Measurements from ENCODE around the gene POMC. TPM values are rescaled to one million over a fixed set of nuclear protein-coding genes. Genes with fewer than 3 reads are reported as not detected.
"Not testable (repeated sequence)": the region's sequence is repeated elsewhere in the genome, so short reads cannot be mapped to it uniquely, and the experiment has no call there.

POMC gene
- total and polyA plus RNA-seq, 7 experiments from 2014 or later: 3.5 to 10.1 (median 4.3) TPM

GRCh38 chr2:25162061-25162460 is 6.3 kb downstream of the POMC start:
- DNase-seq; H3K4me1 ChIP-seq (ENCODE audit: control insufficient read depth in 2 of 2, insufficient read depth in 2 of 2, low read length in 2 of 2); ATAC-seq; H3K27me3 ChIP-seq (ENCODE audit: control insufficient read depth in 2 of 2, insufficient read depth in 2 of 2, low read length in 2 of 2); H3K36me3 Mint-ChIP-seq; H3K36me3 ChIP-seq (ENCODE audit: control insufficient read depth in 2 of 3, insufficient read depth in 3 of 3, low read length in 3 of 3); H3K9me3 Mint-ChIP-seq; CTCF ChIA-PET; H3K9me3 ChIP-seq (ENCODE audit: control insufficient read depth in 2 of 3, low read length in 3 of 3); intact Hi-C loops (cut with micrococcal nuclease): not testable (repeated sequence)
- Mint-ChIP-seq H3K27me3 (peaks cover 0 to 34% (median 8%) of the 10 kb centered on the region in 5 donors), H3K4me3 (peak overlapping the region; percentile 32 to 80 (median 62)), H3K4me1 (peaks cover 12 to 38% (median 26%) of the 10 kb centered on the region in 7 donors), H3K27ac (peak overlapping the region in 7 of 9 donors; percentile 18 to 77 (median 46))
- POLR2A ChIA-PET: interaction anchor here (0.7 kb wide), 2 partner anchors 12 to 166 kb away, joined by 3 read pairs; no protein-coding TSS in a partner anchor
- peak overlapping the region; percentile 67 for H3K27ac ChIP-seq (ENCODE audit: low read depth, low read length)
- peak overlapping the region; percentile 52 for H3K4me3 ChIP-seq (ENCODE audit: low read length)

GRCh38 chr2:25161055-25161781 is 7.2 kb downstream of the POMC start:
- peak overlapping the region; percentile 67 for H3K27ac ChIP-seq (ENCODE audit: low read depth, low read length)
- POLR2A ChIA-PET: no interaction called here
- intact Hi-C loops (cut with micrococcal nuclease): no loop called here

GRCh38 chr2:25160376-25160775 is 8.0 kb downstream of the POMC start:
- Mint-ChIP-seq H3K9me3 (peaks cover 0 to 5% (median 0%) of the 10 kb centered on the region in 11 donors), H3K4me3 (peak overlapping the region; percentile 42 to 82 (median 64)), H3K4me1 (peaks cover 8 to 21% (median 16%) of the 10 kb centered on the region in 7 donors), H3K27me3 (peaks cover 0 to 17% (median 0%) of the 10 kb centered on the region in 5 donors), H3K36me3 (peaks cover 0 to 8% (median 0%) of the 10 kb centered on the region in 5 donors), H3K27ac (peak overlapping the region in 8 of 9 donors; percentile 14 to 83 (median 76))
- H3K9me3 ChIP-seq (ENCODE audit: control insufficient read depth in 2 of 3, low read length in 3 of 3): no peaks in the 10 kb centered on the region
- no peak for ATAC-seq
- H3K27ac ChIP-seq (ENCODE audit: low read depth, low read length): no peak overlapping the region
- intact Hi-C loops (cut with micrococcal nuclease): no loop called here
- H3K4me3 ChIP-seq (ENCODE audit: low read length): peak overlapping the region; percentile 52
- H3K27me3 ChIP-seq (ENCODE audit: control insufficient read depth in 2 of 2, insufficient read depth in 2 of 2, low read length in 2 of 2): no peaks in the 10 kb centered on the region
- ChIA-PET CTCF (no interaction called here), POLR2A (interaction anchor here (0.6 kb wide), 1 partner anchor 1101 kb away, joined by 3 read pairs; no protein-coding TSS in a partner anchor)
- DNase-seq: no peak
- H3K4me1 ChIP-seq (ENCODE audit: control insufficient read depth in 2 of 2, insufficient read depth in 2 of 2, low read length in 2 of 2): peaks cover 9% of the 10 kb centered on the region in 2 donors
- H3K36me3 ChIP-seq (ENCODE audit: control insufficient read depth in 2 of 3, insufficient read depth in 3 of 3, low read length in 3 of 3): no peaks in the 10 kb centered on the region

More at GRCh38 chr2:25161055-25161781, 7.2 kb downstream of the POMC start:
- ATAC-seq (peak; percentile 72), DNase-seq (peak; percentile 30 to 74 (median 48))
- peak overlapping the region; percentile 52 for H3K4me3 ChIP-seq (ENCODE audit: low read length)
- Mint-ChIP-seq H3K4me1 (peaks cover 12 to 29% (median 19%) of the 10 kb centered on the region in 7 donors), H3K36me3 (peaks cover 0 to 8% (median 0%) of the 10 kb centered on the region in 5 donors), H3K27ac (peak overlapping the region in 8 of 9 donors; percentile 30 to 83 (median 68)), H3K27me3 (peaks cover 0 to 25% (median 0%) of the 10 kb centered on the region in 5 donors), H3K9me3 (peaks cover 0 to 5% (median 0%) of the 10 kb centered on the region in 11 donors), H3K4me3 (peak overlapping the region; percentile 48 to 82 (median 70))
- H3K4me1 ChIP-seq (ENCODE audit: control insufficient read depth in 2 of 2, insufficient read depth in 2 of 2, low read length in 2 of 2): peaks cover 9% of the 10 kb centered on the region in 2 donors
- CTCF ChIA-PET: no interaction called here
- no peaks in the 10 kb centered on the region for H3K27me3 ChIP-seq (ENCODE audit: control insufficient read depth in 2 of 2, insufficient read depth in 2 of 2, low read length in 2 of 2)
- no peaks in the 10 kb centered on the region for H3K36me3 ChIP-seq (ENCODE audit: control insufficient read depth in 2 of 3, insufficient read depth in 3 of 3, low read length in 3 of 3)
- H3K9me3 ChIP-seq (ENCODE audit: control insufficient read depth in 2 of 3, low read length in 3 of 3): no peaks in the 10 kb centered on the region

GRCh38 chr2:25159949-25160348 is 8.4 kb downstream of the POMC start:
- POLR2A ChIA-PET: interaction anchor here (0.6 kb wide), 1 partner anchor 1100 kb away, joined by 3 read pairs; no protein-coding TSS in a partner anchor
- peaks cover 0 to 8% (median 0%) of the 10 kb centered on the region in 5 donors for H3K36me3 Mint-ChIP-seq

GRCh38 chr2:25158096-25158852 is 10.1 kb downstream of the POMC start:
- DNase-seq: no peak
- Mint-ChIP-seq H3K4me1 (peaks cover 8 to 18% (median 15%) of the 10 kb centered on the region in 7 donors), H3K27ac (no peak overlapping the region), H3K27me3 (peaks cover 0 to 7% (median 0%) of the 10 kb centered on the region in 5 donors), H3K9me3 (peaks cover 0 to 5% (median 0%) of the 10 kb centered on the region in 11 donors), H3K36me3 (peaks cover 0 to 8% (median 0%) of the 10 kb centered on the region in 5 donors), H3K4me3 (no peak overlapping the region)
- Histone ChIP-seq H3K36me3 (ENCODE audit: control insufficient read depth in 2 of 3, insufficient read depth in 3 of 3, low read length in 3 of 3) (no peaks in the 10 kb centered on the region), H3K27me3 (ENCODE audit: control insufficient read depth in 2 of 2, insufficient read depth in 2 of 2, low read length in 2 of 2) (no peaks in the 10 kb centered on the region), H3K27ac (ENCODE audit: low read depth, low read length) (no peak overlapping the region), H3K4me1 (ENCODE audit: control insufficient read depth in 2 of 2, insufficient read depth in 2 of 2, low read length in 2 of 2) (peaks cover 9% of the 10 kb centered on the region in 2 donors), H3K4me3 (ENCODE audit: low read length) (no peak overlapping the region), H3K9me3 (ENCODE audit: control insufficient read depth in 2 of 3, low read length in 3 of 3) (no peaks in the 10 kb centered on the region)
- intact Hi-C loops (cut with micrococcal nuclease): no loop called here
- ChIA-PET CTCF (no interaction called here), POLR2A (no interaction called here)
- ATAC-seq: no peak

More at GRCh38 chr2:25159949-25160348, 8.4 kb downstream of the POMC start:
- Mint-ChIP-seq H3K27me3 (peaks cover 0 to 12% (median 0%) of the 10 kb centered on the region in 5 donors), H3K9me3 (peaks cover 0 to 5% (median 0%) of the 10 kb centered on the region in 11 donors), H3K4me1 (peaks cover 8 to 18% (median 15%) of the 10 kb centered on the region in 7 donors), H3K4me3 (peak overlapping the region in 9 of 10 donors; percentile 21 to 82 (median 61)), H3K27ac (peak overlapping the region in 6 of 9 donors; percentile 4 to 83 (median 52))
- CTCF ChIA-PET: no interaction called here
- no peaks in the 10 kb centered on the region for H3K9me3 ChIP-seq (ENCODE audit: control insufficient read depth in 2 of 3, low read length in 3 of 3)
- DNase-seq (no peak), ATAC-seq (no peak)
- H3K27ac ChIP-seq (ENCODE audit: low read depth, low read length): no peak overlapping the region
- no peaks in the 10 kb centered on the region for H3K36me3 ChIP-seq (ENCODE audit: control insufficient read depth in 2 of 3, insufficient read depth in 3 of 3, low read length in 3 of 3)
- intact Hi-C loops (cut with micrococcal nuclease): no loop called here
- no peak overlapping the region for H3K4me3 ChIP-seq (ENCODE audit: low read length)
- H3K27me3 ChIP-seq (ENCODE audit: control insufficient read depth in 2 of 2, insufficient read depth in 2 of 2, low read length in 2 of 2): no peaks in the 10 kb centered on the region
- peaks cover 9% of the 10 kb centered on the region in 2 donors for H3K4me1 ChIP-seq (ENCODE audit: control insufficient read depth in 2 of 2, insufficient read depth in 2 of 2, low read length in 2 of 2)

- intact Hi-C loops (cut with micrococcal nuclease): no loop called here
- Histone ChIP-seq H3K27me3 (ENCODE audit: control insufficient read depth in 2 of 2, insufficient read depth in 2 of 2, low read length in 2 of 2) (no peaks in the 10 kb centered on the region), H3K4me3 (ENCODE audit: low read length) (no peak overlapping the region), H3K9me3 (ENCODE audit: control insufficient read depth in 2 of 3, low read length in 3 of 3) (no peaks in the 10 kb centered on the region), H3K4me1 (ENCODE audit: control insufficient read depth in 2 of 2, insufficient read depth in 2 of 2, low read length in 2 of 2) (peaks cover 1 to 4% of the 10 kb centered on the region in 2 donors), H3K27ac (ENCODE audit: low read depth, low read length) (no peak overlapping the region), H3K36me3 (ENCODE audit: control insufficient read depth in 2 of 3, insufficient read depth in 3 of 3, low read length in 3 of 3) (no peaks in the 10 kb centered on the region)
- ChIA-PET CTCF (no interaction called here), POLR2A (interaction anchor here (0.6 kb wide), 1 partner anchor 9 kb away, joined by 4 read pairs; no protein-coding TSS in a partner anchor)
- Mint-ChIP-seq H3K4me3 (no peak overlapping the region), H3K9me3 (no peaks in the 10 kb centered on the region), H3K27me3 (no peaks in the 10 kb centered on the region), H3K4me1 (peaks cover 4 to 16% (median 8%) of the 10 kb centered on the region in 7 donors), H3K27ac (no peak overlapping the region), H3K36me3 (peaks cover 0 to 6% (median 0%) of the 10 kb centered on the region in 5 donors)
- ATAC-seq (no peak), DNase-seq (no peak)
Measured at GRCh38 chr2:25155401-25155800, 13.0 kb downstream of the POMC start.
